HEK293 (cell line): ENCODE measurements around the gene CLK4.

ENCODE experiments used
- CTCF ChIA-PET: fragments of 350-600 bp; formaldehyde crosslinking; extraction: SDS; loops from one replicate; lab custom pipeline; 2021; ENCODE audit warnings: antibody characterized with exemption; lab: Yijun Ruan, JAX
- POLR2A ChIA-PET: fragments of 300-600 bp; formaldehyde crosslinking; extraction: SDS; loops from one replicate; lab custom pipeline; 2020; ENCODE audit warnings: antibody characterized with exemption, inconsistent platforms; lab: Yijun Ruan, JAX
- H3K27ac ChIP-seq: fragments of 200-500 bp; sonication (Bioruptor generic); 2 replicates; pipeline ENCODE4 v1.5.1; 2014; ENCODE audit warnings: low read depth, low read length, control low read depth, inconsistent platforms; ENCODE audit errors: extremely low read depth
- H3K36me3 ChIP-seq, 2 experiments: fragments of 200-500 bp in 1 of 2; sonication (Bioruptor generic) in 1 of 2; 1 replicate in 1 of 2; 2 replicates in 1 of 2; pipeline ENCODE4 v1.5.1; 2014 to 2017; ENCODE audit warnings: inconsistent platforms in 2 of 2, low read length in 2 of 2; ENCODE audit not compliant: control insufficient read depth in 2 of 2, insufficient read depth in 1 of 2
- H3K4me1 ChIP-seq: fragments of 200-500 bp; sonication (Bioruptor generic); 2 replicates; pipeline ENCODE4 v1.5.1; 2014; ENCODE audit warnings: mild to moderate bottlenecking, low read length, inconsistent platforms; ENCODE audit not compliant: control insufficient read depth, insufficient read depth
- H3K4me3 ChIP-seq: 2 replicates; pipeline ENCODE4 v1.5.1; 2011; ENCODE audit warnings: low read depth, mild to moderate bottlenecking, control low read depth, low read length, moderate library complexity
- H3K9me3 ChIP-seq: fragments of 200-500 bp; sonication (Bioruptor generic); 2 replicates; pipeline ENCODE4 v1.5.1; 2014; ENCODE audit warnings: low read depth, low read length, inconsistent platforms; ENCODE audit not compliant: control insufficient read depth, insufficient read depth
- FEZF1 ChIP-seq: fragments of 450-650 bp; formaldehyde crosslinking; IDR thresholded peaks from 2 replicates; pipeline ENCODE4 v1.5.1; 2016; ENCODE audit warnings: missing biosample characterization, missing genetic modification characterization
- REPIN1 ChIP-seq: fragments of 450-650 bp; formaldehyde crosslinking; IDR thresholded peaks from 2 replicates; pipeline ENCODE4 v1.5.1; 2017; ENCODE audit warnings: missing biosample characterization, missing genetic modification characterization, low read depth
- SP7 ChIP-seq: fragments of 450-650 bp; formaldehyde crosslinking; IDR thresholded peaks from 2 replicates; pipeline ENCODE4 v1.5.1; 2016; ENCODE audit warnings: missing biosample characterization, missing genetic modification characterization
- ZBTB1 ChIP-seq: fragments of 450-650 bp; formaldehyde crosslinking; IDR thresholded peaks from 2 replicates; pipeline ENCODE4 v1.5.1; 2016; ENCODE audit warnings: missing biosample characterization, missing genetic modification characterization
- ZBTB48 ChIP-seq: fragments of 450-650 bp; formaldehyde crosslinking; IDR thresholded peaks from 2 replicates; pipeline ENCODE4 v1.5.1; 2016; ENCODE audit warnings: missing biosample characterization, missing genetic modification characterization
- ZBTB8A ChIP-seq: fragments of 450-650 bp; formaldehyde crosslinking; IDR thresholded peaks from 2 replicates; pipeline ENCODE4 v1.5.1; 2016; ENCODE audit warnings: missing biosample characterization, missing genetic modification characterization
- ZFP41 ChIP-seq: fragments of 450-650 bp; formaldehyde crosslinking; IDR thresholded peaks from 2 replicates; pipeline ENCODE4 v1.5.1; 2016; ENCODE audit warnings: missing biosample characterization, missing genetic modification characterization, borderline replicate concordance
- ZNF112 ChIP-seq: fragments of 450-650 bp; formaldehyde crosslinking; IDR thresholded peaks from 2 replicates; pipeline ENCODE4 v1.5.0; 2017; ENCODE audit warnings: missing biosample characterization, missing genetic modification characterization
- ZNF155 ChIP-seq: fragments of 450-650 bp; formaldehyde crosslinking; IDR thresholded peaks from 2 replicates; pipeline ENCODE4 v1.5.1; 2016; ENCODE audit warnings: missing biosample characterization, missing genetic modification characterization
- ZNF174 ChIP-seq: fragments of 450-650 bp; formaldehyde crosslinking; IDR thresholded peaks from 2 replicates; pipeline ENCODE4 v1.5.0; 2017; ENCODE audit warnings: missing biosample characterization, mild to moderate bottlenecking, missing genetic modification characterization
- ZNF19 ChIP-seq: fragments of 450-650 bp; formaldehyde crosslinking; IDR thresholded peaks from 2 replicates; pipeline ENCODE4; 2016; ENCODE audit warnings: missing biosample characterization, missing genetic modification characterization, low read depth
- ZNF2 ChIP-seq: fragments of 450-650 bp; formaldehyde crosslinking; IDR thresholded peaks from 2 replicates; pipeline ENCODE4 v1.5.1; 2016; ENCODE audit warnings: missing biosample characterization, missing genetic modification characterization
- ZNF214 ChIP-seq: fragments of 450-650 bp; formaldehyde crosslinking; IDR thresholded peaks from 2 replicates; pipeline ENCODE4 v1.5.1; 2017; ENCODE audit warnings: missing biosample characterization, mild to moderate bottlenecking, missing genetic modification characterization, borderline replicate concordance
- ZNF26 ChIP-seq: fragments of 450-650 bp; formaldehyde crosslinking; IDR thresholded peaks from 2 replicates; pipeline ENCODE4 v1.5.1; 2016; ENCODE audit warnings: missing biosample characterization, missing genetic modification characterization
- ZNF266 ChIP-seq: fragments of 450-650 bp; formaldehyde crosslinking; IDR thresholded peaks from 2 replicates; pipeline ENCODE4 v1.5.1; 2016; ENCODE audit warnings: missing biosample characterization, missing genetic modification characterization, low read depth
- ZNF311 ChIP-seq: fragments of 450-650 bp; formaldehyde crosslinking; IDR thresholded peaks from 2 replicates; pipeline ENCODE4 v1.5.1; 2017; ENCODE audit warnings: missing biosample characterization, missing genetic modification characterization, borderline replicate concordance
- ZNF335 ChIP-seq: fragments of 450-650 bp; formaldehyde crosslinking; conservative IDR thresholded peaks from 2 replicates; pipeline ENCODE4 v1.5.1; 2016; ENCODE audit warnings: missing biosample characterization, missing genetic modification characterization
- ZNF558 ChIP-seq: fragments of 450-650 bp; formaldehyde crosslinking; IDR thresholded peaks from 2 replicates; pipeline ENCODE4 v1.5.1; 2016; ENCODE audit warnings: missing biosample characterization, missing genetic modification characterization
- ZNF560 ChIP-seq: fragments of 450-650 bp; formaldehyde crosslinking; IDR thresholded peaks from 2 replicates; pipeline ENCODE4 v1.5.1; 2017; ENCODE audit warnings: missing biosample characterization, missing genetic modification characterization, borderline replicate concordance
- ZNF639 ChIP-seq: fragments of 450-650 bp; formaldehyde crosslinking; IDR thresholded peaks from 2 replicates; pipeline ENCODE4 v1.5.1; 2016; ENCODE audit warnings: missing biosample characterization, missing genetic modification characterization
- ZNF677 ChIP-seq: fragments of 450-650 bp; IDR thresholded peaks from 2 replicates; pipeline ENCODE4 v1.5.0; 2018; ENCODE audit warnings: missing biosample characterization, mild to moderate bottlenecking, missing genetic modification characterization, moderate library complexity
- ZNF747 ChIP-seq: fragments of 450-650 bp; formaldehyde crosslinking; IDR thresholded peaks from 2 replicates; pipeline ENCODE4 v1.5.1; 2016; ENCODE audit warnings: missing biosample characterization, missing genetic modification characterization
- ZSCAN5A ChIP-seq: fragments of 450-650 bp; formaldehyde crosslinking; IDR thresholded peaks from 2 replicates; pipeline ENCODE4 v1.5.1; 2016; ENCODE audit warnings: missing biosample characterization, missing genetic modification characterization
- TF ChIP-seq, protein P1 (sequence below): fragments of 450-650 bp; formaldehyde crosslinking; IDR thresholded peaks from 2 replicates; pipeline ENCODE4 v1.5.1; 2017; ENCODE audit warnings: missing biosample characterization, missing genetic modification characterization
- TF ChIP-seq, protein P2 (sequence below): fragments of 450-650 bp; formaldehyde crosslinking; IDR thresholded peaks from 2 replicates; pipeline ENCODE4 v1.5.1; 2017; ENCODE audit warnings: missing biosample characterization, missing genetic modification characterization
- TF ChIP-seq, protein P3 (sequence below): sonication (generic); formaldehyde crosslinking; IDR thresholded peaks from 2 replicates; pipeline ENCODE4 v1.8.1; 2022; ENCODE audit warnings: mild to moderate bottlenecking, moderate library complexity, missing genetic modification reagents

CLK4 gene

GRCh38 chr5:178577376-178577839 is 49.4 kb downstream of the CLK4 start (continued):
- TF ChIP-seq ZNF677 (tag by site-specific recombination) (no peak), ZNF335 (tag by site-specific recombination) (no peak), ZNF26 (tag by site-specific recombination) (no peak), ZNF214 (no peak), ZBTB48 (tag by site-specific recombination) (no peak), ZNF747 (tag by site-specific recombination) (no peak)
- TF ChIP-seq, protein P1, sequence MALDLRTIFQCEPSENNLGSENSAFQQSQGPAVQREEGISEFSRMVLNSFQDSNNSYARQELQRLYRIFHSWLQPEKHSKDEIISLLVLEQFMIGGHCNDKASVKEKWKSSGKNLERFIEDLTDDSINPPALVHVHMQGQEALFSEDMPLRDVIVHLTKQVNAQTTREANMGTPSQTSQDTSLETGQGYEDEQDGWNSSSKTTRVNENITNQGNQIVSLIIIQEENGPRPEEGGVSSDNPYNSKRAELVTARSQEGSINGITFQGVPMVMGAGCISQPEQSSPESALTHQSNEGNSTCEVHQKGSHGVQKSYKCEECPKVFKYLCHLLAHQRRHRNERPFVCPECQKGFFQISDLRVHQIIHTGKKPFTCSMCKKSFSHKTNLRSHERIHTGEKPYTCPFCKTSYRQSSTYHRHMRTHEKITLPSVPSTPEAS (tag by site-specific recombination): no peak
- TF ChIP-seq, all 188 proteins: peak for 0

GRCh38 chr5:178576591-178577351 is 50.1 kb downstream of the CLK4 start:
- no peaks in the 10 kb centered on the region for H3K36me3 ChIP-seq
- no peak for TF ChIP-seq ZNF174 (tag by site-specific recombination)
- no peak for TF ChIP-seq ZBTB1 (tag by site-specific recombination)
- no peak for TF ChIP-seq SP7 (tag by site-specific recombination)
- no peak for TF ChIP-seq ZNF266 (tag by site-specific recombination)
- TF ChIP-seq ZNF335 (tag by site-specific recombination): no peak
- TF ChIP-seq, protein P2, sequence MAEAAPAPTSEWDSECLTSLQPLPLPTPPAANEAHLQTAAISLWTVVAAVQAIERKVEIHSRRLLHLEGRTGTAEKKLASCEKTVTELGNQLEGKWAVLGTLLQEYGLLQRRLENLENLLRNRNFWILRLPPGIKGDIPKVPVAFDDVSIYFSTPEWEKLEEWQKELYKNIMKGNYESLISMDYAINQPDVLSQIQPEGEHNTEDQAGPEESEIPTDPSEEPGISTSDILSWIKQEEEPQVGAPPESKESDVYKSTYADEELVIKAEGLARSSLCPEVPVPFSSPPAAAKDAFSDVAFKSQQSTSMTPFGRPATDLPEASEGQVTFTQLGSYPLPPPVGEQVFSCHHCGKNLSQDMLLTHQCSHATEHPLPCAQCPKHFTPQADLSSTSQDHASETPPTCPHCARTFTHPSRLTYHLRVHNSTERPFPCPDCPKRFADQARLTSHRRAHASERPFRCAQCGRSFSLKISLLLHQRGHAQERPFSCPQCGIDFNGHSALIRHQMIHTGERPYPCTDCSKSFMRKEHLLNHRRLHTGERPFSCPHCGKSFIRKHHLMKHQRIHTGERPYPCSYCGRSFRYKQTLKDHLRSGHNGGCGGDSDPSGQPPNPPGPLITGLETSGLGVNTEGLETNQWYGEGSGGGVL (tag by site-specific recombination): no peak
- TF ChIP-seq, protein P3, sequence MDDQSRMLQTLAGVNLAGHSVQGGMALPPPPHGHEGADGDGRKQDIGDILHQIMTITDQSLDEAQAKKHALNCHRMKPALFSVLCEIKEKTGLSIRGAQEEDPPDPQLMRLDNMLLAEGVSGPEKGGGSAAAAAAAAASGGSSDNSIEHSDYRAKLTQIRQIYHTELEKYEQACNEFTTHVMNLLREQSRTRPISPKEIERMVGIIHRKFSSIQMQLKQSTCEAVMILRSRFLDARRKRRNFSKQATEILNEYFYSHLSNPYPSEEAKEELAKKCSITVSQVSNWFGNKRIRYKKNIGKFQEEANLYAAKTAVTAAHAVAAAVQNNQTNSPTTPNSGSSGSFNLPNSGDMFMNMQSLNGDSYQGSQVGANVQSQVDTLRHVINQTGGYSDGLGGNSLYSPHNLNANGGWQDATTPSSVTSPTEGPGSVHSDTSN (CRISPR knock-in tag): no peak
- TF ChIP-seq ZSCAN5A (tag by site-specific recombination): no peak
- TF ChIP-seq ZNF19 (tag by site-specific recombination): no peak
- no peak for TF ChIP-seq ZNF639
- no peak for TF ChIP-seq ZNF560 (tag by site-specific recombination)
- no peak for TF ChIP-seq ZNF2
- no peak for TF ChIP-seq FEZF1
- TF ChIP-seq ZNF155 (tag by site-specific recombination): no peak
- TF ChIP-seq ZNF112 (tag by site-specific recombination): no peak
- TF ChIP-seq ZNF558 (tag by site-specific recombination): no peak
- no peak for TF ChIP-seq ZNF311
- TF ChIP-seq ZBTB8A: no peak
- no peak for TF ChIP-seq REPIN1 (tag by site-specific recombination)
- TF ChIP-seq ZFP41: no peak
- H3K4me1 ChIP-seq: no peaks in the 10 kb centered on the region
- no peaks in the 10 kb centered on the region for H3K9me3 ChIP-seq
- H3K27ac ChIP-seq: no peak overlapping the region
- no peak overlapping the region for H3K4me3 ChIP-seq
- CTCF ChIA-PET: no interaction called here
- POLR2A ChIA-PET: no interaction called here
